Pancreas (tissue), 10 donors: ENCODE data around the gene KLK4. TPM values are rescaled to one million over a fixed set of nuclear protein-coding genes. Genes with fewer than 3 reads are reported as not detected.

ENCODE experiments used
- ATAC-seq, 4 donors: fragments of 200-7000 bp; cut with Tn5 transposase; one replicate each; pipeline versions ENCODE4 v1.8.0 to v1.9.1; 2020; ENCODE audit warnings: mild to moderate bottlenecking in 4 of 4, moderate library complexity in 4 of 4
- DNase-seq, 6 donors: peaks; one replicate each; pipeline ENCODE4 v3.0.0-alpha.2; 2020
- FAIRE-seq: peaks from 2 replicates; lab custom pipeline; 2012; peaks lifted over from hg19 to GRCh38; lab: Jason Lieb, UNC
- H3K27ac ChIP-seq, 4 donors: fragments of 200-600 bp; sonication (generic); 1 replicate in 3 of 4; 2 replicates in 1 of 4; pipeline versions ENCODE4 v1.5.0 to v1.8.0; 2020
- H3K27me3 ChIP-seq, 4 donors: fragments of 200-600 bp; one replicate each; pipeline ENCODE4 v1.8.0; 2021
- H3K36me3 ChIP-seq, 3 donors: fragments of 200-600 bp; sonication (generic) in 1 of 3; one replicate each; pipeline versions ENCODE4 v1.5.0 to v1.8.0; 2020 to 2021
- H3K4me1 ChIP-seq, 3 donors: fragments of 200-600 bp; one replicate each; pipeline ENCODE4 v1.8.0; 2021
- H3K4me3 ChIP-seq, 4 donors: fragments of 200-600 bp; sonication (generic) in 2 of 4; one replicate each; pipeline versions ENCODE4 v1.5.0 to v1.8.0; 2020 to 2021
- H3K9me3 ChIP-seq, 4 donors: fragments of 200-600 bp; one replicate each; pipeline ENCODE4 v1.8.0; 2021
- CTCF ChIP-seq, 4 donors: fragments of 200-600 bp; sonication (generic) in 3 of 4; IDR thresholded peaks; one replicate each; pipeline versions ENCODE4 v1.5.0 to v1.8.0; 2021; ENCODE audit warnings: antibody characterized with exemption in 4 of 4
- WGBS, 2 donors: extraction: QIAGEN DNeasy Blood & Tissue Kit; methylation state at CpG; one replicate each; pipeline ENCODE4 v1.1.7; 2013; 5-methylcytosine and 5-hydroxymethylcytosine counted together
- intact Hi-C, 3 donors: fragments of 100-400 bp; cut with DNase I; formaldehyde crosslinking; loops; one replicate each; pipeline versions ENCODE4 v1.11.1 to v1.14.2; 2022
- polyA plus RNA-seq, 2 donors: library from polyadenylated mRNA; stranded (reverse); fragments of 200-250 nt; gene quantifications; one replicate each; pipeline ENCODE4 v1.2.3, GENCODE V29; 2013
- total RNA-seq, 6 donors: library from RNA; stranded (reverse); fragmentation: NEBNext Ultra II Directional in 4 of 6; extraction: Animal tissue kit (Norgen Biotek cat#: 25700) in 4 of 6; gene quantifications; one replicate each; pipeline versions ENCODE4 v1.2.1 to v1.2.4, GENCODE V29; 2021 to 2023
- donor health status: healthy with polysubstance abuse.
- donor health status: DM: no; HTN: no; CAD: no; lungs with moderate emphysema.
- donor health status: DM: no; HTN: no; CAD: no.
- donor health status: control.
- donor health status: control.
- donor health status: Bipolar disorder and iron deficiency.
- donor health status: DM: yes; HTN: yes; CAD: no.
- donor health status: DM: no; HTN: no; CAD: no.
- donor health status: DM: no; HTN: no; CAD: no.
- donor health status: DM: yes; HTN: yes; CAD: no.

The KLK4 gene
- total and polyA plus RNA-seq, 8 donors, result 0.41 TPM; not detected in 7

GRCh38 chr19:50876456-50876855 lies 34.7 kb downstream of the KLK4 start:
- intact Hi-C loops, result no loop called here
- Histone ChIP-seq H3K9me3 (no peaks in the 10 kb centered on the region), H3K27me3 (no peaks in the 10 kb centered on the region), H3K36me3 (no peaks in the 10 kb centered on the region), H3K27ac (no peak overlapping the region), H3K4me1 (no peaks in the 10 kb centered on the region), H3K4me3 (no peak overlapping the region)
- TF ChIP-seq CTCF (IDR thresholded peaks at IDR 0.05), result no peak
- WGBS, 2 donors, result 62 to 72% methylated on average over 7 of the region's 7 CpGs
- no peak for FAIRE-seq
- DNase-seq, result no peak
- no peak for ATAC-seq

GRCh38 chr19:50875795-50876422 lies 35.3 kb downstream of the KLK4 start:
- intact Hi-C loops, result no loop called here
- TF ChIP-seq CTCF (IDR thresholded peaks at IDR 0.05), result no peak
- no peak overlapping the region for H3K27ac ChIP-seq
- H3K36me3 ChIP-seq, result no peaks in the 10 kb centered on the region
- DNase-seq (no peak), ATAC-seq (no peak), FAIRE-seq (no peak)
- H3K4me1 ChIP-seq, result no peaks in the 10 kb centered on the region
- no peaks in the 10 kb centered on the region for H3K27me3 ChIP-seq
- no peak overlapping the region for H3K4me3 ChIP-seq
- H3K9me3 ChIP-seq, result no peaks in the 10 kb centered on the region
- WGBS, 2 donors, result 33 to 49% methylated on average over 9 of the region's 9 CpGs

- no peak for TF ChIP-seq CTCF (IDR thresholded peaks at IDR 0.05)
- H3K4me3 ChIP-seq, result no peak overlapping the region
- 57 to 68% methylated on average over 5 of the region's 5 CpGs for WGBS, 2 donors
- no peaks in the 10 kb centered on the region for H3K4me1 ChIP-seq
- DNase-seq, result no peak
- ATAC-seq, result no peak
- no peaks in the 10 kb centered on the region for H3K9me3 ChIP-seq
- H3K36me3 ChIP-seq, result no peaks in the 10 kb centered on the region
- H3K27ac ChIP-seq, result no peak overlapping the region
- intact Hi-C loops, result no loop called here
- H3K27me3 ChIP-seq, result no peaks in the 10 kb centered on the region
- no peak for FAIRE-seq
Measured at GRCh38 chr19:50874211-50874610, 37.0 kb downstream of the KLK4 start.

- TF ChIP-seq CTCF (IDR thresholded peaks at IDR 0.05), result no peak
- WGBS, 2 donors, result 63 to 67% methylated on average over 3 of the region's 3 CpGs
- no peaks in the 10 kb centered on the region for H3K36me3 ChIP-seq
- no peaks in the 10 kb centered on the region for H3K27me3 ChIP-seq
- intact Hi-C loops, result no loop called here
- no peak within 1 kb of the TSS for H3K4me3 ChIP-seq
- ATAC-seq, result no peak
- H3K27ac ChIP-seq, result no peak within 1 kb of the TSS
- no peak for DNase-seq
- H3K9me3 ChIP-seq, result no peaks in the 10 kb centered on the region
- H3K4me1 ChIP-seq, result no peaks in the 10 kb centered on the region
- FAIRE-seq, result no peak
Measured at GRCh38 chr19:50873056-50873455, 38.1 kb downstream of the KLK4 start, which contains the start of gene KLK2. TSS of gene KLK2 (plus strand) at chr19:50873439. CDS start at chr19:50873474, 35 bp downstream.

- WGBS, 2 donors, result 52 to 73% methylated on average over 26 of the region's 26 CpGs
- intact Hi-C loops, result no loop called here
- Histone ChIP-seq H3K36me3 (no peaks in the 10 kb centered on the region), H3K4me3 (no peak overlapping the region), H3K27me3 (peaks cover 0 to 5% (median 0%) of the 10 kb centered on the region in 4 donors), H3K9me3 (no peaks in the 10 kb centered on the region), H3K27ac (no peak overlapping the region), H3K4me1 (no peaks in the 10 kb centered on the region)
- DNase-seq (peak in 5 of 6 donors; percentile 44 to 74 (median 58)), ATAC-seq (peak in 3 of 4 donors; percentile 76 to 89 (median 84)), FAIRE-seq (no peak)
- no peak for TF ChIP-seq CTCF (IDR thresholded peaks at IDR 0.05)
Measured at GRCh38 chr19:50870417-50871089, 40.6 kb downstream of the KLK4 start.
